HepG2 (cell line): ENCODE data around the gene UNKL. TPM values are rescaled to one million over a fixed set of nuclear protein-coding genes. Genes with fewer than 3 reads are reported as not detected.

ENCODE experiments used
- ARID5B ChIP-seq: IDR thresholded peaks from 2 replicates; pipeline ENCODE4 v1.4.0; 2020; ENCODE audit warnings: mild to moderate bottlenecking, missing genetic modification reagents
- FOXC1 ChIP-seq: sonication (generic); formaldehyde crosslinking; IDR thresholded peaks from 2 replicates; pipeline ENCODE4 v1.8.0; 2022; ENCODE audit warnings: mild to moderate bottlenecking, missing genetic modification reagents, borderline replicate concordance
- GMEB2 ChIP-seq: IDR thresholded peaks from 2 replicates; pipeline ENCODE4 v1.6.1; 2016; ENCODE audit warnings: missing biosample characterization, missing genetic modification reagents, low read depth
- HES4 ChIP-seq: sonication (generic); formaldehyde crosslinking; IDR thresholded peaks from 2 replicates; pipeline ENCODE4 v1.9.0; 2021; ENCODE audit warnings: mild to moderate bottlenecking, missing genetic modification reagents, borderline replicate concordance
- HIC2 ChIP-seq: sonication (generic); formaldehyde crosslinking; IDR thresholded peaks from 2 replicates; pipeline ENCODE4 v1.9.0; 2022; ENCODE audit warnings: low read depth, missing genetic modification reagents
- HOXA9 ChIP-seq: sonication (generic); formaldehyde crosslinking; IDR thresholded peaks from 2 replicates; pipeline ENCODE4 v1.8.1; 2022; ENCODE audit warnings: missing genetic modification reagents, mild to moderate bottlenecking, moderate library complexity, borderline replicate concordance
- ISX ChIP-seq: sonication (generic); formaldehyde crosslinking; conservative IDR thresholded peaks from 2 replicates; pipeline ENCODE4 v1.5.0; 2020; ENCODE audit warnings: missing genetic modification reagents
- MED8 ChIP-seq: sonication (generic); formaldehyde crosslinking; IDR thresholded peaks from 2 replicates; pipeline ENCODE4 v1.8.1; 2023; ENCODE audit warnings: mild to moderate bottlenecking, missing genetic modification reagents; ENCODE audit not compliant: insufficient replicate concordance
- NR0B2 ChIP-seq: sonication (generic); formaldehyde crosslinking; IDR thresholded peaks from 2 replicates; pipeline ENCODE4 v1.4.0; 2020; ENCODE audit warnings: mild to moderate bottlenecking, missing genetic modification reagents
- RBFOX2 ChIP-seq: fragments of 200-400 bp; formaldehyde crosslinking; IDR thresholded peaks from 2 replicates; pipeline ENCODE4 v1.6.1; 2017; ENCODE audit warnings: low read depth, mild to moderate bottlenecking, low read length
- YEATS2 ChIP-seq: sonication (generic); formaldehyde crosslinking; IDR thresholded peaks from 2 replicates; pipeline ENCODE4 v1.4.0; 2020; ENCODE audit warnings: missing genetic modification reagents, borderline replicate concordance
- ZBTB2 ChIP-seq: sonication (generic); formaldehyde crosslinking; IDR thresholded peaks from 2 replicates; pipeline ENCODE4 v1.8.0; 2022; ENCODE audit warnings: low read depth, missing genetic modification reagents
- ZNF3 ChIP-seq: IDR thresholded peaks from 2 replicates; pipeline ENCODE4 v1.7.0; 2017; ENCODE audit warnings: inconsistent platforms
- ZNF503 ChIP-seq: sonication (generic); formaldehyde crosslinking; IDR thresholded peaks from 2 replicates; pipeline ENCODE4 v1.4.0; 2020; ENCODE audit warnings: missing genetic modification reagents
- polyA plus RNA-seq, 8 experiments: library from polyadenylated mRNA; depleted of rRNA in 3 of 8; stranded (reverse) in 7 of 8; unstranded in 1 of 8; fragments of >200 nt; fragmentation: Illumina TruSeq in 4 of 8; extraction: Trizol in 4 of 8; gene quantifications; 2 replicates each; pipeline versions ENCODE4 v1.2.1 to v1.2.3, GENCODE V29; 2011 to 2016; ENCODE audit warnings: low read depth in 4 of 8, missing spikeins in 1 of 8, mixed read lengths in 1 of 8; ENCODE audit not compliant: insufficient read depth in 1 of 8
- total RNA-seq, 5 experiments: library from RNA; depleted of rRNA; stranded (reverse); fragments of >200 nt; fragmentation: Illumina TruSeq; extraction: Trizol; gene quantifications; 2 replicates each; pipeline ENCODE4 v1.2.3, GENCODE V29; 2016; ENCODE audit warnings: low read depth in 1 of 5

Gene UNKL
- total and polyA plus RNA-seq, 2 of the 13 experiments (the other 11 are each of a cell fraction or from before 2014, with no cell fraction given), result 10.4 to 17.6 TPM

GRCh38 chr16:1414532-1415260 lies at the start of gene UNKL (continued):
- TF ChIP-seq ZBTB2, result no peak
- TF ChIP-seq ARID5B (CRISPR knock-in tag), result no peak
- no peak for TF ChIP-seq MED8 (CRISPR knock-in tag)
- TF ChIP-seq HIC2 (CRISPR knock-in tag), result no peak
- no peak for TF ChIP-seq ZNF3 (CRISPR knock-in tag)
- no peak for TF ChIP-seq ISX (CRISPR knock-in tag)
- TF ChIP-seq YEATS2 (CRISPR knock-in tag), result no peak
- no peak for TF ChIP-seq HOXA9 (CRISPR knock-in tag)
- no peak for TF ChIP-seq FOXC1 (CRISPR knock-in tag)
- TF ChIP-seq NR0B2 (CRISPR knock-in tag), result no peak
- peak; percentile 40; the same call in 1 of the 2 replicates for TF ChIP-seq ZNF503 (CRISPR knock-in tag)
- no peak for TF ChIP-seq GMEB2 (CRISPR knock-in tag)
- TF ChIP-seq RBFOX2, result peak; percentile 39; the same call in 1 of the 2 replicates
- no peak for TF ChIP-seq HES4 (CRISPR knock-in tag)
